SU-DHL-6 (cell line): ENCODE results near the gene LBX1.

Source experiments
- EZH2phosphoT487 ChIP-seq: fragments of 200-600 bp; sonication (generic), shearing (Covaris generic); conservative IDR thresholded peaks from 2 replicates; pipeline ENCODE4 v1.6.1; 2018; ENCODE audit warnings: mild to moderate bottlenecking, antibody characterized with exemption, low read length, moderate library complexity, mixed read lengths
- TF ChIP-seq, protein P1 (sequence below): fragments of 200-600 bp; sonication (generic); IDR thresholded peaks from one replicate; pipeline ENCODE4 v1.5.1; 2017; ENCODE audit warnings: antibody characterized with exemption, mild to moderate bottlenecking, low read length, moderate library complexity; ENCODE audit not compliant: insufficient read depth, poor library complexity, severe bottlenecking

DNA sequence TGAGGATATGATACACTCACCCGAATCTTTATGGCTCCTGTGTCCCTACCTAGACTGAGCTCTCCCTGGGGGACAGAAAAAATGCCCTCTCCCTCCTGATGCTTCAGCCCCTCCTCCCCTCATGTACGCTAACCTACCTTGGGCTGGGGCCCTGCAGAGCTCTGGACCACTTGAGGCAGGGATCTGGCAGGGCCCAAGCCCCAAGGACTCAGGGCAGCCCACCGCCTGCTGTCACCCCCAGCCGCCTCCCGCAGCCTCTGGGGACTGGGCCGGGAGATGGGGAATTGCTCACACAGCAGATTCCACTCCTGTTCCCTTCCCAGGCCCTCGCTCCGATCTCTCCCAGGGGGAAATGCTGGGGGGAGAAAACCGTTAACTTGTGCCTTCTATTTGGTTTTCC is 32.9 kb upstream of the LBX1 start:
- TF ChIP-seq, protein P1, sequence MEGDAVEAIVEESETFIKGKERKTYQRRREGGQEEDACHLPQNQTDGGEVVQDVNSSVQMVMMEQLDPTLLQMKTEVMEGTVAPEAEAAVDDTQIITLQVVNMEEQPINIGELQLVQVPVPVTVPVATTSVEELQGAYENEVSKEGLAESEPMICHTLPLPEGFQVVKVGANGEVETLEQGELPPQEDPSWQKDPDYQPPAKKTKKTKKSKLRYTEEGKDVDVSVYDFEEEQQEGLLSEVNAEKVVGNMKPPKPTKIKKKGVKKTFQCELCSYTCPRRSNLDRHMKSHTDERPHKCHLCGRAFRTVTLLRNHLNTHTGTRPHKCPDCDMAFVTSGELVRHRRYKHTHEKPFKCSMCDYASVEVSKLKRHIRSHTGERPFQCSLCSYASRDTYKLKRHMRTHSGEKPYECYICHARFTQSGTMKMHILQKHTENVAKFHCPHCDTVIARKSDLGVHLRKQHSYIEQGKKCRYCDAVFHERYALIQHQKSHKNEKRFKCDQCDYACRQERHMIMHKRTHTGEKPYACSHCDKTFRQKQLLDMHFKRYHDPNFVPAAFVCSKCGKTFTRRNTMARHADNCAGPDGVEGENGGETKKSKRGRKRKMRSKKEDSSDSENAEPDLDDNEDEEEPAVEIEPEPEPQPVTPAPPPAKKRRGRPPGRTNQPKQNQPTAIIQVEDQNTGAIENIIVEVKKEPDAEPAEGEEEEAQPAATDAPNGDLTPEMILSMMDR = no peak
- no peak for TF ChIP-seq EZH2phosphoT487
